ENCODE measurements around the gene PDZD4.

PDZD4 gene

DNA sequence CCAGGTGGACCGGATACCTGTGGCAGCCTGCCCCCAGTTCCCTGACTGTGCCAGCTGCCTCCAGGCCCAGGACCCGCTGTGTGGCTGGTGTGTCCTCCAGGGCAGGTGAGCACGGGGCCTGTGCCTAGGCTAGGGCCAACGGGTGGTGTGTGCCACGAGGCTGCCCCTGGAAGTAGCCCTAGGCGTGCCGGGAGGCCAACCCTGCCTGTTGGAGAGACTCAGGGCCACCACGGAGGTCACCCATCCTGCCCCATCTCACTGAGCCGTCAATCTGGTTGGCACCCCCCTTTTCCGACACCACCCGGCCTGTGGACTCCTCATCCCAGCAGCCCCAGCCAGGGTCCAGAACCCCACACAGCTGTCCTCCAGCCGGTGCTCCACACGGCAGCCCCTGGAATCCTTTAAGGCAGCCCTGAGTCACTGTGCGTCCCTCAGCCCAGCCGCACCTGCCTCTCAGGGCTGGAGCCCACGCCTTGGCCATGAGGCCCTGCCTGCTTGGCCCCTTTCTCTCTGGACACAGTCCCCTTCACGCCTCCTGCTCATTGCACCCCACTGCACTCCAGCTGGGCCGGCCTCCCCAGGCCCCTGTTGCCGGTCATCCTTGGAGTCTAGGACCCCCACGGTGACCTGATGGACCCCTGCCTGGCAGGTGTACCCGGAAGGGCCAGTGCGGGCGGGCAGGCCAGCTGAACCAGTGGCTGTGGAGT is 61.0 kb downstream of the PDZD4 start:
- ChIA-PET POLR2A (no interaction called here), CTCF (no interaction called here)
- no peak for TF ChIP-seq SUZ12 (IDR thresholded peaks at IDR 0.05)
- no peak for TF ChIP-seq FOXK2 (IDR thresholded peaks at IDR 0.05)
- no peak for TF ChIP-seq BHLHE40 (IDR thresholded peaks at IDR 0.05; ENCODE audit: borderline replicate concordance)
- no peak for TF ChIP-seq TARDBP (IDR thresholded peaks at IDR 0.05)
- no peak for TF ChIP-seq SP1 (IDR thresholded peaks at IDR 0.05)
- TF ChIP-seq, protein P1, sequence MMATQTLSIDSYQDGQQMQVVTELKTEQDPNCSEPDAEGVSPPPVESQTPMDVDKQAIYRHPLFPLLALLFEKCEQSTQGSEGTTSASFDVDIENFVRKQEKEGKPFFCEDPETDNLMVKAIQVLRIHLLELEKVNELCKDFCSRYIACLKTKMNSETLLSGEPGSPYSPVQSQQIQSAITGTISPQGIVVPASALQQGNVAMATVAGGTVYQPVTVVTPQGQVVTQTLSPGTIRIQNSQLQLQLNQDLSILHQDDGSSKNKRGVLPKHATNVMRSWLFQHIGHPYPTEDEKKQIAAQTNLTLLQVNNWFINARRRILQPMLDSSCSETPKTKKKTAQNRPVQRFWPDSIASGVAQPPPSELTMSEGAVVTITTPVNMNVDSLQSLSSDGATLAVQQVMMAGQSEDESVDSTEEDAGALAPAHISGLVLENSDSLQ (IDR thresholded peaks at IDR 0.05), result no peak
- no peak for TF ChIP-seq FOXM1 (IDR thresholded peaks at IDR 0.05; ENCODE audit: borderline replicate concordance)
- TF ChIP-seq LEF1 (IDR thresholded peaks at IDR 0.05; ENCODE audit: borderline replicate concordance), result no peak
- TF ChIP-seq ELF4 (IDR thresholded peaks at IDR 0.05), result no peak
- no peak for TF ChIP-seq L3MBTL2 (conservative IDR thresholded peaks at IDR 0.05)
- TF ChIP-seq CTBP1 (IDR thresholded peaks at IDR 0.05; ENCODE audit: borderline replicate concordance), result no peak
- TF ChIP-seq ARNT (IDR thresholded peaks at IDR 0.05), result no peak
- no peak for TF ChIP-seq HDGF (IDR thresholded peaks at IDR 0.05; ENCODE audit: borderline replicate concordance)
- no peak for DNase-seq (ENCODE audit: extremely low spot score)

DNA sequence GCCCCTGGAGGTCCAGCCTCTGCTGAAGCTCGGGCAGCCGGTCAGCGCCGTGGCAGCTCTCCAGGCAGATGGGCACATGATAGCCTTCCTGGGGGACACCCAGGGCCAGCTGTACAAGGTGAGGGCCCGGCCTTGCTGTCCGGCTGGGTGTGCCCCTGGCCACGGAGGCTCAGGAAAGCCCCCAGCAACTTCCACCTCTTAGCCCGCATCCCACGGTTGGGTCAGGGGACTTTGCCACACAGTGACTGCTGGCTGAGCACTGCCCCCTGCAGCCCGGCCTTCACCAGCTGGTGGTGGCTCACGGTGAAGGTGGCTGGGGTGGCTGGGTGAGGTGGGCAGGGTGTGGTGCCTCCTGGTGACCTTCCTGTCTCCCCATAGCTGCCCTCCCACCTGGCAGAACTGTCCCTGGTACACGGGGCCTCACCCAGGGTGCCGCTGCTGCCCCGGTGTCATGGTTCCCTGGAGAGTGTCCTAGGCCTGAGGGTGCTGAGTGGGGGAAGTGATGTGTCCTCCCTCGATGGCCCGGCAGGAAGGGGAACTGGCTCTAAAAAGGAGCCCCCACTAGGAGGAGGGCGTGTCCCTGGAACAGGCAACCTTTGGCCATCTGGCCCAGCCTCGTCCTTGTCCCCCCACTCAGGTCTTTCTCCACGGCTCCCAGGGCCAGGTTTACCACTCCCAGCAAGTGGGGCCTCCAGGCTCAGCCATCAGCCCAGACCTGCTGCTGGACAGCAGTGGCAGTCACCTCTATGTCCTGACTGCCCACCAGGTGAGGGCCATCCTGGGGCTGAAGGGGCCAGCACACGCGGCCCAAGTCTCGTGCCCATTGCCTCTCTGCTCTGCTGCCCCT is 61.8 kb downstream of the PDZD4 start:
- CTCF ChIA-PET, result no interaction called here
- no peak for TF ChIP-seq ELF4 (IDR thresholded peaks at IDR 0.05)

DNA sequence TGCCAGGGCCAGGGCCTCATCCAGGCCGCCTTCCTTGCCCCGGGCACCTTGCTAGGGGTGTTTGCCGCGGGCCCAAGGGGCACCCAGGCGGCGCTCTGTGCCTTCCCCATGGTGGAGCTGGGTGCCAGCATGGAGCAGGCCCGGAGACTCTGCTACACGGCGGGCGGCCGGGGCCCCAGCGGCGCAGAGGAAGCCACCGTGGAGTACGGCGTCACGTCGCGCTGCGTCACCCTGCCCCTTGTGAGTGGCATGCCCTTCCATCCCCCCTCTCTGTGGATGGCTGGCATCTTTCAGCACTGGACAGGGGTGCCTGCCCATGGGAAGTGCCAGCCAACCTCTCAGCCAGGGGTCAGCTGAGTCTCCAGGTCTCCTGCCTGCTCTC is 62.7 kb downstream of the PDZD4 start:
- POLR2A ChIA-PET, result interaction anchor here (0.9 to 2.2 kb wide), 2 partner anchors 161 to 193 kb away, joined by 3 to 7 read pairs; no protein-coding TSS in a partner anchor
- no peak for TF ChIP-seq L3MBTL2 (conservative IDR thresholded peaks at IDR 0.05)
- no peak for TF ChIP-seq ARNT (IDR thresholded peaks at IDR 0.05)
- TF ChIP-seq ZNF384 (IDR thresholded peaks at IDR 0.05), result no peak
- no peak for TF ChIP-seq FOXM1 (IDR thresholded peaks at IDR 0.05; ENCODE audit: borderline replicate concordance)
- no peak for TF ChIP-seq LEF1 (IDR thresholded peaks at IDR 0.05; ENCODE audit: borderline replicate concordance)
- TF ChIP-seq FOXK2 (IDR thresholded peaks at IDR 0.05), result no peak
- no peak for TF ChIP-seq NFRKB (IDR thresholded peaks at IDR 0.05)
- no peak for TF ChIP-seq SP1 (IDR thresholded peaks at IDR 0.05)
- TF ChIP-seq CTBP1 (IDR thresholded peaks at IDR 0.05; ENCODE audit: borderline replicate concordance), result no peak
- TF ChIP-seq FOXA1 (IDR thresholded peaks at IDR 0.05), result no peak
- TF ChIP-seq TARDBP (IDR thresholded peaks at IDR 0.05), result no peak
- DNase-seq (ENCODE audit: extremely low spot score), result no peak
- CTCF ChIA-PET, result interaction anchor here (1.0 kb wide), 1 partner anchor 155 kb away, joined by 3 read pairs; no protein-coding TSS in a partner anchor

More for the DNA sequence above, 61.8 kb downstream of the PDZD4 start:
- DNase-seq (ENCODE audit: extremely low spot score), result no peak
- POLR2A ChIA-PET, result no interaction called here

DNA sequence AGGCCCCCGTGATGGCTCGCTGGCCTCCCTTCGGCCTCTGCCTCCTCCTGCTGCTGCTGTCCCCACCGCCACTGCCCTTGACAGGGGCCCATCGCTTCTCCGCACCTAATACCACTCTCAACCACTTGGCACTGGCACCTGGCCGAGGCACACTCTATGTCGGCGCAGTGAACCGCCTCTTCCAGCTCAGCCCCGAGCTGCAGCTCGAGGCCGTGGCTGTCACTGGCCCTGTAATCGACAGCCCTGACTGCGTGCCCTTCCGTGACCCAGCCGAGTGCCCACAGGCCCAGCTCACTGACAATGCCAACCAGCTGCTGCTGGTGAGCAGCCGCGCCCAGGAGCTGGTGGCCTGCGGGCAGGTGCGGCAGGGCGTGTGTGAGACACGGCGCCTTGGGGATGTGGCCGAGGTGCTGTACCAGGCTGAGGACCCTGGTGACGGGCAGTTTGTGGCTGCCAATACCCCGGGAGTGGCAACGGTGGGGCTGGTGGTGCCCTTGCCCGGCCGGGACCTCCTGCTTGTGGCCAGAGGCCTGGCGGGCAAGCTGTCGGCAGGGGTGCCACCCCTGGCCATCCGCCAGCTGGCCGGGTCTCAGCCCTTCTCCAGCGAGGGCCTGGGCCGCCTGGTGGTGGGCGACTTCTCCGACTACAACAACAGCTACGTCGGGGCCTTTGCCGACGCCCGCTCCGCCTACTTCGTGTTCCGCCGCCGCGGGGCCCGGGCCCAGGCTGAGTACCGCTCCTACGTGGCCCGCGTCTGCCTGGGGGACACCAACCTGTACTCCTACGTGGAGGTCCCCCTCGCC is 63.3 kb downstream of the PDZD4 start:
- POLR2A ChIA-PET, result interaction anchor here (0.9 to 2.2 kb wide), 3 partner anchors 160 to 193 kb away, joined by 3 to 7 read pairs (median 3); no protein-coding TSS in a partner anchor

DNA sequence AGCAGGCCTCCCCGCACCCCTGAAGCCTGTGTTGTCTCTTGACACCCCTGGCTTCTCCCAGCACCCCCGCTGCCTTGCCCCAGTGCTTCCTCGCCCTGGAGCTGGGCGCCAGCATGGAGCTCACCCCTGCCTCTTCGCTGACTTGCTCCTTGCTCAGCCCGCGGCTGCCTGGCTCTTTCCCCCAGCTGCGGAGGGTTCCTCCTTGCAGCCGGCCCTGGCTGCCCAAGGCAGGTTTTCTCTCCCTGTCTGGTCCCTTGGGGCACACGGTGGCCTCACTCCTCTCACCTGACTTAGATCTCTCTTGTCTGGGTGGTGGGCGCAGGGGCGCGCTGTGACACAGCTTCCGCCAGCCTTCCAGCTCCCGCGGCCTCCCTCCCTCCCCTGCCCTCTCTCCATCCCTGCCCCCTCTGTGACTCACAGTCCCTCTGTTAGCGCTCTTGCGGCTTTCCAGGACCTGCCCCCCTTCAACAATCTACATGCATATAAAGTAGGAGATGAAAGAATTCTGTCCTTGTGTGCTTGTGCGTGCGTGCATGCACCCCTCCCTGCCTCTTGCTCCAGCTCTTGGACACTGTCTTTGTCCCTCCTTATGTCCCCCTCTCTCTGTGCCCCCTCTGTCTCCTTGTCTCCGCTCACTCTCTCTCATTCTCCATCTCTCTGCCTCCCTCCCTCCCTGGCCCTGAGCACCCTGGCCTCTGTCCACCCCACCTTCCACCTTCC is 64.1 kb downstream of the PDZD4 start:
- ChIA-PET POLR2A (interaction anchor here (1.0 to 2.2 kb wide), 3 partner anchors 161 to 181 kb away, joined by 3 to 7 read pairs (median 3); no protein-coding TSS in a partner anchor), CTCF (interaction anchor here (0.7 to 2.2 kb wide), 3 partner anchors 157 to 180 kb away, joined by 3 to 10 read pairs (median 3); no protein-coding TSS in a partner anchor)
- TF ChIP-seq SUZ12 (IDR thresholded peaks at IDR 0.05) (no peak), LEF1 (IDR thresholded peaks at IDR 0.05; ENCODE audit: borderline replicate concordance) (no peak)
- no peak for DNase-seq (ENCODE audit: extremely low spot score)

More for the DNA sequence above, 63.3 kb downstream of the PDZD4 start:
- TF ChIP-seq ARNT (IDR thresholded peaks at IDR 0.05) (no peak), CTBP1 (IDR thresholded peaks at IDR 0.05; ENCODE audit: borderline replicate concordance) (no peak), FOXK2 (IDR thresholded peaks at IDR 0.05) (no peak), NFRKB (IDR thresholded peaks at IDR 0.05) (no peak), ELF4 (IDR thresholded peaks at IDR 0.05) (no peak), FOXM1 (IDR thresholded peaks at IDR 0.05; ENCODE audit: borderline replicate concordance) (no peak), BHLHE40 (IDR thresholded peaks at IDR 0.05; ENCODE audit: borderline replicate concordance) (no peak), L3MBTL2 (conservative IDR thresholded peaks at IDR 0.05) (no peak), SUZ12 (IDR thresholded peaks at IDR 0.05) (no peak), TARDBP (IDR thresholded peaks at IDR 0.05) (no peak), SP1 (IDR thresholded peaks at IDR 0.05) (no peak), LEF1 (IDR thresholded peaks at IDR 0.05; ENCODE audit: borderline replicate concordance) (no peak), FOXA1 (IDR thresholded peaks at IDR 0.05) (no peak)
- TF ChIP-seq, protein P1 (IDR thresholded peaks at IDR 0.05), result no peak
- CTCF ChIA-PET, result interaction anchor here (0.6 to 2.2 kb wide), 4 partner anchors 35 to 180 kb away, joined by 3 to 10 read pairs (median 3); no protein-coding TSS in a partner anchor
- no peak for DNase-seq (ENCODE audit: extremely low spot score)
